Measurements from ENCODE around the gene SRPX.

SRPX gene

DNA sequence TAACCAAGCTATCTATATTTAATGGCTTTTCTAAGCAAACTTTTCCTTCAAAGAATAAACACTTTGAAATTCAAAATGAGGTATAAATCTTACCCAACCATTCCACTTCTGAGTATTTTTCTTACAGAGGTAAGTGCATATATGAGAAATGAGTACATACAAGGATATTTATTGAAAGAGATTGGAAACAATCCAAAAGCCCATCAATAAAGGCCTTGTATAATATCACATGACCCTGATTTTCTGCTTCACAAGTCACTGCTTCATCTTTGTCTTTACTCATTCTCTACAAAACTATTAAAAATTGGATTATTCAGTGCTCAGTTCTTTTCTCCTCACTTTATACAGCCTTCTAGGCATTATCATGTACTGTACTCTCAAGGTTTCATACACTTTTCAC, 91.3 kb downstream of the SRPX start:
- DNase-seq, result no peak

DNA sequence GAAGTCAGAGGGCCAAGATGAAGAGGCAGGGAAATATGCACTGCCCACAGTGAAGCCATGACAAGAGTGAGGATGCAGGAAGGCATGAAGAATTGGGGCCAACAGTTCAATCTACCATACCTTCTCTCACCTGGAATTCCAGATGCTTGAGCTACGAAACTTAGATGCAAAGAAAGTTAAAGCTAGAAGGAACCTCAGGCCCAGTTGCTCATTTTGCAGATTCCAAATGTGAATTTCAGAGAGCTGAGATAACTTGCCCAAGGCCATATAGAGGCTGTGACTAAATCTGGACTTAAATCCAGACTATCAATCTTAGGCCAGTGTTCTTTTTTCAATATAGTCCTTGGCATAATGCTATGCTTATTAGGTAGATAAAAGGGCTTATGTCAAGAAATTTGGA, 92.7 kb downstream of the SRPX start:
- DNase-seq, result no peak

GRCh38 chrX:38126179-38126578, 94.5 kb downstream of the SRPX start:
- no peak for DNase-seq

DNA sequence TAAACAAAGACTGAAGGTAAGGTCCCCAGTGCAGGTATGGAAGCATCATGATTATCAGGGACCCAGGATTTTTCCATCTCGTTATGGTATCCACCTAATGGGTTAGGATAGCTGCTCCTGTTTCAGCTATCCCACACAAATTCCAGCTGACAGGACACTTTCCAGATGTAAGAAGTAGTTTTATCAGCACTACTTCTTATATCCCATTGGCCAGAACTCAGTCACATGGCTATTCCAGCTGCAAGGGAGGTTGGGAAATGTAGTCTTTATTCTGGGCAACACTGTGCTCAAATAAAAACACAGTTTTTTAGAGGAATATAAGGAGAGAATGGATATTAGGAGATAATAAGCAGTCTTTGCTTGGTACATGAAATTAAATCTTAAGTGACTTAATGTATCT, 96.7 kb downstream of the SRPX start:
- no peak for DNase-seq

- DNase-seq, result no peak
Observed at GRCh38 chrX:38117485-38117884, 103.2 kb downstream of the SRPX start.

- no peak for DNase-seq
Observed at GRCh38 chrX:38116706-38117105, 104.0 kb downstream of the SRPX start.

- DNase-seq, result no peak
Observed at GRCh38 chrX:38112566-38112965, 108.1 kb downstream of the SRPX start.

- no peak for DNase-seq
Observed at GRCh38 chrX:38111196-38111595, 109.5 kb downstream of the SRPX start.

DNA sequence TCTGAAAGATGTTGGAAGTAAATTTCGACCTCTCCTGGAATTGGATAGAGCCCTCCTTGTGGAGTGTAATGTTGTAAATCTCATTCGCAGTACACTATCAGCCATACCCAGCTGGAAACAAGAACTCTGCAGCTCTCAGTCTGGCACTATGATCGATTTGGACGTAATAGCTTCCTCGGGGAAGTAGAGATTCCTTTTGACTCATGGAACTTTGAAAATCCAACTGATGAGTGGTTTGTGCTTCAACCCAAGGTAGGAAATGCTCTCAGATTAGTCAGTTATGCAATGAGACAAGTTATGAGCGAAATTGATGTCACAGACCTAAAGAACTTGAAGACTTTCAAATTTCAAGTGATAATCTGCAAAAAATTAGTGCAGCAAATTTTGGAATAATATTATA, 110.4 kb downstream of the SRPX start:
- no peak for DNase-seq

- DNase-seq, result no peak
Observed at GRCh38 chrX:38109042-38109898, 111.4 kb downstream of the SRPX start.

GRCh38 chrX:38108364-38108763, 112.3 kb downstream of the SRPX start:
- DNase-seq, result no peak

DNA sequence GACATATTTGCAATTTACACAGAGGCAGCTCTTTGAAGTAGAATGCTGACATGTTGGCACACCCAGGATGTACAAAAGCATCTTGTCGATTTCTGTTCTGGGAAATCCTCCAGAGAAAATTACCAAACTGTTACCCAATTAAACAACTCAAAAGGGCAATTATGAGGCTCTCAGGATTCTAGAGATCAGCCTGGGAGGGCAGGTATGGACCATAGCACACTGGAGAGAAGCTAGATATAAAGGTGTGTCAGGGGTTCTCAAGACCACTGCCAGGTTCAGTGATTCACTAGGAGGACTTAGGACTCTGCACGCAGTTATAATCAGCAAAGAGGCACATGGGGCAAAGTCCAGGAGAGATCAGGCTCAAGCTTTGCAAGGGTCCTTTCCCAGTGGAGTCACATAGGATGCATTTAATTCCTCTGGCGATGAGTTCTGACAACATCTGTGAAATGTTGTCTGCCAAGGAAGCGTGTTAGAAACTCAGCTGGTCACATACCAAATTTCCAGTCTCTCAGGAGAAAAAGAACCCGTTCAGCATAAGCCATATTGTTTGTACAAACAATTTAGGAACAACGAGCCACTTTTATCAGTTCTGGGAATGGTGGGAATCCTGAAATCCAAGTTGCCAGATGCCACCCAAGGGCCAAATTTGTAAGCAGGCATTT, 113.5 kb downstream of the SRPX start:
- DNase-seq, result no peak

DNA sequence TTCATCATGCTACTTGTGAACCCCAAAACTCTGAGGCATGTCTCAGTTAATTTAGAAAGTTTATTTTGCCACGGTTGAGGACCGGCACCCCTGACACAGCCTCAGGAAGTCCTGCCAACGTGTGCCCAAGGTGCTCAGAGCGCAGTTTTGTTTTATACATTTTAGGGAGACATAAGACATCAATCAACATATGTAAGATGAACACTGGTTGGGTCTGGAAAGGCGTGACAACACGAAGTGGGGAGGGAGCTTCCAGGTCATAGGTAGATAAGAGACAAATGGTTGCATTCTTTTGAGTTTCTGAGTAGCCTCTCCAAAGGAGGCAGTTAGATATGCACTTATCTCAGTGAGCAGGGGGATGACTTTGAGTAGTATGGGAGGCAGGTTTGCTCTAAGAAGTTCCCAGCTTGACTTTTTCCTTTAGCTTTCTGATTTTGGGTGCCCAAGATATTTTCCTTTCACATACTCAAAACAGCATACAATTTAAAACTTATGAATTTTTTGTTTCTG, 115.4 kb downstream of the SRPX start:
- DNase-seq, result no peak

DNA sequence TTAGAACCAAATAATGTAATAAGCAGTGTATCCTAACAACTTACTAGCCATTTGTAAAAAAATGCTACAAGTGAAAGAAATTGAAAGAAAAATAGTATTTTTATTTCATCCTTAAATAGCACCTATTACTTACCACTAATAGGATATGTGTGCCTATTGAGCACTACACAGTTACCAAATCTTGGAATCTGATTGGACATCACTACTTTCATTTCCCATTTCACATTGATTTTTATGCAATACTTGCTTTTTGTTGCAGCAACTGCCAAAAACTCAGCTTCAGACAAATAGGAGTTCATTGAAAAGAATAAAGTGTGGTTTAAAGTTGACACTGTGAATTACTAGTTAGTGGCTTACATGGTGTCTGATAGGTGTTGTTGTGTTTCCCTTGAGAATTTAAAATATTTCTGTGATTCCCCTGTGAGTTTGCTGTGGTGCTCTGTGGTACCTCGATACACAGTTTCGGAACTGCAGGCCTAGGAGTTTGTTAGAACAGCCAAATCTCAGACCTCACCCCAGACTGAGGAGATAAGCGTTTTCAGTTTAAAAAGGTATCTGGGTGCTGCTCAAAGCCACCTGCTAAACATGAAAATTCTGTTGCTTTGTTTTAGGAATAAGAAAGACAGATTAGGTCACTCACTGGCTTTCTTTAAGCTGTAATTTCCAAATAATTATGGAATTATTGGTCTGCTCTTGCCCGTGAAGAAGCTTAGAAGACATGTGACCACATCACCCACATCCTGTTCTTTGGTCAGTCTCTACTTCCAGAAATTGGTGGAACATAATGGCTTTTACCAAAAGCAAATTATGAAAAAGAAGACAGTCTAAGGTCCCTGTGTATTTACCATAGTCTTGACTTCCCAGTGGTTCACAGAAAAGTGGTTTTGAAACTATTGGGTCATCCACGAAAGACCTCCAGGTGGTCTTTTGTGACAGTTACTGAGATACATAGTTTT, 116.5 kb downstream of the SRPX start:
- no peak for DNase-seq

DNA sequence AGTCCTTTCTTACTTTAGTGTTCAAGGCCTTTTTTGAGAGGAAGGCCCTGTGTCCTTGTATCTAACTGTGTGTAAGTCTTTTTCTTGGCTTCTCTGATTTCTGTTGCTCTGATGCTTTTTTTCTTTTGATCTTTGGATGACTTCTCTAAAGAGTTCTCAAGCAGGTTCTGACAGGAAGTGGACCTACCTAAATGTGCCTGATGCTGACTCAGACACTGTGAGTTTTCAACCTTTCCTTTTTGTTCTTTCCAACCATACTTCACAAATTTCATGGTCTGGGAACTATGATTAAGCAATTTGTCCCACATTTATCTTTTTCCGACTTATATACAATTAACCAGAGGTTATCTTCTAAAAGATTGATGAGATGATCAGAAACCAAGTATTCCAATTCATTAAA, 117.8 kb downstream of the SRPX start:
- DNase-seq, result no peak

- DNase-seq, result no peak
Observed at GRCh38 chrX:38102240-38102639, 118.4 kb downstream of the SRPX start.

- no peak for DNase-seq
Observed at GRCh38 chrX:38099688-38100087, 121.0 kb downstream of the SRPX start.

Data from CD4-positive, alpha-beta T cell treated with Interleukin-6 for 4 hours (primary cell).